A673 (cell line): ENCODE data around the gene NDNF.

Experiments
- EZH2 ChIP-seq: fragments of 200-600 bp; sonication (generic); IDR thresholded peaks from 2 replicates; pipeline ENCODE4 v1.6.1; 2017; ENCODE audit warnings: borderline replicate concordance, low read depth, mild to moderate bottlenecking, mixed read lengths, antibody characterized with exemption, low read length; ENCODE audit not compliant: poor library complexity, severe bottlenecking
- TF ChIP-seq, protein P1 (sequence below): fragments of 300-800, 200-600 bp; sonication (generic); conservative IDR thresholded peaks from 2 replicates; pipeline ENCODE4 v1.5.1; 2017; ENCODE audit warnings: low read depth, mild to moderate bottlenecking, antibody characterized with exemption, low read length, moderate library complexity, mixed read lengths

DNA sequence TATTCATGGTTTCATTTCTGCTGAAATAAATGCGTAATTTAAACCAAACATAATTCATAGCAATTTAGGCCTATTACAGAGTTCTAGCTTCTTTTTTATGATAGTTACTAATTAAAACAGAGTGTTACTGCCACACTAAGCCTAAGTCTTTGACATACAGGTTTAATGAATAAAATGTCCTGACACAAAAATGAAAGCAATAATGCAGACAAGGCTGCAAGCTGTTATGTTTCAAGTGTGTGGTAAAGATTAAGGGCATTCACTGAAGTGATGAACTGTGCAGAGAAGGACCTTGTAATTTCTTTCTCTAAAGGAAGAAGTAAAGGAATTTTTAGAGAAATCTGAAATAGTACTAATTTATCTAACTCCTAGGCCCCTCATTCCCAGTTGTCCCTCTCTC is 2.9 kb downstream of the NDNF start:
- TF ChIP-seq, protein P1, sequence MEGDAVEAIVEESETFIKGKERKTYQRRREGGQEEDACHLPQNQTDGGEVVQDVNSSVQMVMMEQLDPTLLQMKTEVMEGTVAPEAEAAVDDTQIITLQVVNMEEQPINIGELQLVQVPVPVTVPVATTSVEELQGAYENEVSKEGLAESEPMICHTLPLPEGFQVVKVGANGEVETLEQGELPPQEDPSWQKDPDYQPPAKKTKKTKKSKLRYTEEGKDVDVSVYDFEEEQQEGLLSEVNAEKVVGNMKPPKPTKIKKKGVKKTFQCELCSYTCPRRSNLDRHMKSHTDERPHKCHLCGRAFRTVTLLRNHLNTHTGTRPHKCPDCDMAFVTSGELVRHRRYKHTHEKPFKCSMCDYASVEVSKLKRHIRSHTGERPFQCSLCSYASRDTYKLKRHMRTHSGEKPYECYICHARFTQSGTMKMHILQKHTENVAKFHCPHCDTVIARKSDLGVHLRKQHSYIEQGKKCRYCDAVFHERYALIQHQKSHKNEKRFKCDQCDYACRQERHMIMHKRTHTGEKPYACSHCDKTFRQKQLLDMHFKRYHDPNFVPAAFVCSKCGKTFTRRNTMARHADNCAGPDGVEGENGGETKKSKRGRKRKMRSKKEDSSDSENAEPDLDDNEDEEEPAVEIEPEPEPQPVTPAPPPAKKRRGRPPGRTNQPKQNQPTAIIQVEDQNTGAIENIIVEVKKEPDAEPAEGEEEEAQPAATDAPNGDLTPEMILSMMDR, result no peak
- no peak for TF ChIP-seq EZH2
